Left lung (tissue), 10 donors: ENCODE results near the gene BEAN1. TPM values are rescaled to one million over a fixed set of nuclear protein-coding genes. Genes with fewer than 3 reads are reported as not detected.

Experiments
- ATAC-seq: fragments of 200-7000 bp; cut with Tn5 transposase; one replicate; pipeline ENCODE4 v1.9.1; 2020; ENCODE audit warnings: moderate library complexity
- DNase-seq, 4 donors: peaks; one replicate each; pipeline ENCODE4 v3.0.0-alpha.2; 2013 to 2020
- H3K27ac ChIP-seq, 2 donors: fragments of 200-600 bp; sonication (generic) in 1 of 2; one replicate each; pipeline versions ENCODE4 v1.5.0 to v1.8.0; 2020 to 2021
- H3K27me3 ChIP-seq, 2 donors: fragments of 200-600 bp; sonication (generic) in 1 of 2; one replicate each; pipeline versions ENCODE4 v1.5.0 to v1.8.0; 2020 to 2021
- H3K36me3 ChIP-seq, 2 donors: fragments of 200-600 bp; sonication (generic) in 1 of 2; one replicate each; pipeline versions ENCODE4 v1.5.0 to v1.8.0; 2020 to 2021
- H3K4me1 ChIP-seq, 2 donors: fragments of 200-600 bp; one replicate each; pipeline ENCODE4 v1.8.0; 2021
- H3K4me3 ChIP-seq, 2 donors: fragments of 200-600 bp; sonication (generic) in 1 of 2; one replicate each; pipeline versions ENCODE4 v1.5.0 to v1.8.0; 2020 to 2021; ENCODE audit warnings: mild to moderate bottlenecking in 1 of 2
- H3K9me3 ChIP-seq, 2 donors: fragments of 200-600 bp; sonication (generic) in 1 of 2; one replicate each; pipeline versions ENCODE4 v1.5.0 to v1.8.0; 2020 to 2021
- intact Hi-C, 2 donors: fragments of 100-400 bp; cut with DNase I; formaldehyde crosslinking; loops; one replicate each; pipeline versions ENCODE4 v1.11.2 to v1.14.2; 2022
- polyA plus RNA-seq, 6 donors: library from polyadenylated mRNA; unstranded; fragments of 120-200 nt; gene quantifications; one replicate each; pipeline ENCODE4 v1.2.1, GENCODE V29; 2013; ENCODE audit not compliant: insufficient read length in 6 of 6
- total RNA-seq, 2 donors: library from RNA; stranded (reverse); fragmentation: NEBNext Ultra II Directional; extraction: Animal tissue kit (Norgen Biotek cat#: 25700); gene quantifications; one replicate each; pipeline ENCODE4 v1.2.1, GENCODE V29; 2021
- TF ChIP-seq, protein P1 (sequence below), 2 donors: fragments of 200-600 bp; sonication (generic) in 1 of 2; IDR thresholded peaks; one replicate each; pipeline versions ENCODE4 v1.5.0 to v1.8.0; 2021; ENCODE audit warnings: antibody characterized with exemption in 2 of 2
- donor health status: DM: no; HTN: yes; CAD: no.
- donor health status: DM: no; HTN: no; CAD: no.

Gene BEAN1
- total and polyA plus RNA-seq, 8 donors: 0.65 to 13.6 (median 10.8) TPM

- intact Hi-C loops: loop anchor here in 1 of 2 donors (10.0 kb wide), 1 partner anchor 118 kb away; the partner anchor contains the start of gene CMTM3
- peak; percentile 56 for ATAC-seq
- H3K4me1 ChIP-seq: peaks cover 9 to 31% of the 10 kb centered on the region in 2 donors
- TF ChIP-seq, protein P1, sequence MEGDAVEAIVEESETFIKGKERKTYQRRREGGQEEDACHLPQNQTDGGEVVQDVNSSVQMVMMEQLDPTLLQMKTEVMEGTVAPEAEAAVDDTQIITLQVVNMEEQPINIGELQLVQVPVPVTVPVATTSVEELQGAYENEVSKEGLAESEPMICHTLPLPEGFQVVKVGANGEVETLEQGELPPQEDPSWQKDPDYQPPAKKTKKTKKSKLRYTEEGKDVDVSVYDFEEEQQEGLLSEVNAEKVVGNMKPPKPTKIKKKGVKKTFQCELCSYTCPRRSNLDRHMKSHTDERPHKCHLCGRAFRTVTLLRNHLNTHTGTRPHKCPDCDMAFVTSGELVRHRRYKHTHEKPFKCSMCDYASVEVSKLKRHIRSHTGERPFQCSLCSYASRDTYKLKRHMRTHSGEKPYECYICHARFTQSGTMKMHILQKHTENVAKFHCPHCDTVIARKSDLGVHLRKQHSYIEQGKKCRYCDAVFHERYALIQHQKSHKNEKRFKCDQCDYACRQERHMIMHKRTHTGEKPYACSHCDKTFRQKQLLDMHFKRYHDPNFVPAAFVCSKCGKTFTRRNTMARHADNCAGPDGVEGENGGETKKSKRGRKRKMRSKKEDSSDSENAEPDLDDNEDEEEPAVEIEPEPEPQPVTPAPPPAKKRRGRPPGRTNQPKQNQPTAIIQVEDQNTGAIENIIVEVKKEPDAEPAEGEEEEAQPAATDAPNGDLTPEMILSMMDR (IDR thresholded peaks at IDR 0.05): no peak
- no peaks in the 10 kb centered on the region for H3K27me3 ChIP-seq
- no peaks in the 10 kb centered on the region for H3K36me3 ChIP-seq
- H3K27ac ChIP-seq: peak overlapping the region; percentile 42 to 76
- DNase-seq: peak in 2 of 4 donors; percentile 60 to 81
- no peaks in the 10 kb centered on the region for H3K9me3 ChIP-seq
- no peak overlapping the region for H3K4me3 ChIP-seq
Measured at GRCh38 chr16:66486773-66487579, 59.9 kb downstream of the BEAN1 start.

DNA sequence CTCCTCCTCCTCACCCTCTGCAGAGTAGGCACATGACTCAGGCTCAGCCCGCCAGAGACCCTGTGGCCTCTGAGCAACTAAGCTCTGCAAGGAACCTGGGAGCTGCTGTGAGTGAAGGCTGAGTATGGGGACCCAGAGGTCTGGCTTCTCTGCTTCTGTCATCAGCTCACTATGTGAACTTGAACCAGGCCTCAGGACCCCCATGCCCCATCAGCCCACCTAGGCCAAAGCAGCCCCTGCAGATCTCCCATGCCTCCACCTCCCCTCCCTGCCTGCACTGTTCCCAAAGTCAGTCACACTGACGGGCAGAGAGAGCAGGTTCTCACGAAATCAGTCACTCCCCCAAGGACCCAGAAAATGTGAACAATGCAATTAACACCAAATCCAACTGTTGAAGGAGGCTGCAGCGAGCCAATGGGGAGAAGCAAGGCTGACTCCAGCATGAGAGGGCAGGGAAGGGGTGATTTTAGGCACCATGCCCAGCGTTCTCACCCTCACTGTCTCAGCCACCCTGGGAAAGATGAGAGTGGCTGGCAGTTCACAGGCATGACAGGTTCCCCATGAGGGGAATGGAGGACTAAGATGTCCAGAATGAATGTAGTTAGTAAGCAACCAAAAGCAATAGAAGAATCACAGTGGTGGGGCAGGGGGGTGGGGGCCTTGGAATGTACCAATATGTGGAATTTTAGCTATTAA, 60.6 kb downstream of the BEAN1 start:
- no peak for ATAC-seq
- no peaks in the 10 kb centered on the region for H3K36me3 ChIP-seq
- H3K27me3 ChIP-seq: no peaks in the 10 kb centered on the region
- DNase-seq: no peak
- H3K4me3 ChIP-seq: no peak overlapping the region
- H3K27ac ChIP-seq: peak overlapping the region; percentile 42 to 76
- peaks cover 9 to 31% of the 10 kb centered on the region in 2 donors for H3K4me1 ChIP-seq
- TF ChIP-seq, protein P1 (IDR thresholded peaks at IDR 0.05): no peak
- intact Hi-C loops: loop anchor here in 1 of 2 donors (10.0 kb wide), 1 partner anchor 117 kb away; the partner anchor contains the start of gene CMTM3
- H3K9me3 ChIP-seq: no peaks in the 10 kb centered on the region

- no peak for DNase-seq
- TF ChIP-seq, protein P1 (IDR thresholded peaks at IDR 0.05): no peak
- ATAC-seq: no peak
- H3K4me1 ChIP-seq: peaks cover 9 to 29% of the 10 kb centered on the region in 2 donors
- no peaks in the 10 kb centered on the region for H3K36me3 ChIP-seq
- H3K9me3 ChIP-seq: no peaks in the 10 kb centered on the region
- intact Hi-C loops: loop anchor here in 1 of 2 donors (10.0 kb wide), 1 partner anchor 116 kb away; the partner anchor contains the start of gene CMTM3
- no peak overlapping the region for H3K4me3 ChIP-seq
- no peak overlapping the region for H3K27ac ChIP-seq
- H3K27me3 ChIP-seq: no peaks in the 10 kb centered on the region
Measured at GRCh38 chr16:66488505-66488904, 61.4 kb downstream of the BEAN1 start.

- ATAC-seq (no peak), DNase-seq (no peak)
- intact Hi-C loops: loop anchor here in 1 of 2 donors (10.0 kb wide), 1 partner anchor 115 kb away; the partner anchor contains the start of gene CMTM3
Measured at GRCh38 chr16:66489385-66489784, 62.3 kb downstream of the BEAN1 start.

More at GRCh38 chr16:66489385-66489784, 62.3 kb downstream of the BEAN1 start:
- H3K9me3 ChIP-seq: no peaks in the 10 kb centered on the region
- no peak overlapping the region for H3K4me3 ChIP-seq
- TF ChIP-seq, protein P1 (IDR thresholded peaks at IDR 0.05): no peak
- no peak overlapping the region for H3K27ac ChIP-seq
- no peaks in the 10 kb centered on the region for H3K27me3 ChIP-seq
- H3K36me3 ChIP-seq: no peaks in the 10 kb centered on the region
- peaks cover 9 to 21% of the 10 kb centered on the region in 2 donors for H3K4me1 ChIP-seq
